Kidney (tissue), 14 donors: ENCODE measurements around the gene GTF2IRD1. TPM values are rescaled to one million over a fixed set of nuclear protein-coding genes. Genes with fewer than 3 reads are reported as not detected.
"Not testable (repeated sequence)": the region's sequence is repeated elsewhere in the genome, so short reads cannot be mapped to it uniquely, and the experiment has no call there.

Experiments used
- DNase-seq, 5 donors: peaks; one replicate each; pipeline ENCODE4 v3.0.0-alpha.2; 2013 to 2020
- FAIRE-seq: peaks from 2 replicates; lab custom pipeline; 2012; peaks lifted over from hg19 to GRCh38; lab: Jason Lieb, UNC
- H3K27ac ChIP-seq, 2 donors: one replicate each; pipeline ENCODE4 v1.7.0; 2013; ENCODE audit warnings: low read depth in 2 of 2, low read length in 2 of 2, inconsistent platforms in 1 of 2
- H3K27me3 ChIP-seq: one replicate; pipeline ENCODE4 v1.7.1; 2013; ENCODE audit warnings: low read length, inconsistent platforms; ENCODE audit not compliant: control insufficient read depth, insufficient read depth
- H3K36me3 ChIP-seq, 3 donors: one replicate each; pipeline versions ENCODE4 v1.7.0 to v1.7.1; 2013; ENCODE audit warnings: low read length in 3 of 3, control low read depth in 1 of 3, inconsistent platforms in 1 of 3; ENCODE audit not compliant: insufficient read depth in 3 of 3, control insufficient read depth in 2 of 3
- H3K4me1 ChIP-seq, 3 donors: one replicate each; pipeline versions ENCODE4 v1.7.0 to v1.7.1; 2013; ENCODE audit warnings: low read length in 3 of 3, inconsistent platforms in 1 of 3, low read depth in 1 of 3; ENCODE audit not compliant: control insufficient read depth in 2 of 3, insufficient read depth in 2 of 3
- H3K4me3 ChIP-seq, 3 donors: one replicate each; pipeline versions ENCODE4 v1.7.0 to v1.8.1; 2013; ENCODE audit warnings: low read length in 3 of 3, control low read depth in 1 of 3, inconsistent platforms in 1 of 3
- H3K9ac ChIP-seq, 3 donors: one replicate each; pipeline versions ENCODE4 v1.7.0 to v1.7.1; 2013; ENCODE audit warnings: low read length in 3 of 3, control low read depth in 1 of 3, inconsistent platforms in 1 of 3
- H3K9me3 ChIP-seq, 3 donors: one replicate each; pipeline versions ENCODE4 v1.7.0 to v1.7.1; 2013; ENCODE audit warnings: low read length in 3 of 3, control low read depth in 1 of 3, inconsistent platforms in 1 of 3; ENCODE audit not compliant: control insufficient read depth in 2 of 3, insufficient read depth in 1 of 3
- intact Hi-C: fragments of 100-400 bp; cut with DNase I; formaldehyde crosslinking; loops from one replicate; pipeline ENCODE4 v1.11.1; 2022
- polyA plus RNA-seq: library from polyadenylated mRNA; stranded (reverse); fragments of 350-450 nt; fragmentation: Illumina TruSeq; extraction: RNeasy Lipid Tissue Mini Kit (QIAGEN cat#74804); gene quantifications from one replicate; pipeline ENCODE4 v1.2.3, GENCODE V29; 2014; ENCODE audit warnings: low read depth, low replicate concordance; ENCODE audit not compliant: insufficient read depth
- total RNA-seq: library from RNA; stranded (reverse); fragmentation: NEBNext Ultra II Directional; extraction: Animal tissue kit (Norgen Biotek cat#: 25700); gene quantifications from one replicate; pipeline ENCODE4 v1.2.1, GENCODE V29; 2021
- TF ChIP-seq, protein P1 (sequence below): IDR thresholded peaks from 3 replicates; pipeline ENCODE4 v1.5.1; 2012; ENCODE audit warnings: mild to moderate bottlenecking, moderate library complexity, borderline replicate concordance; ENCODE audit not compliant: insufficient read depth; ENCODE audit errors: extremely low read depth
- donor health status: control.
- donor health status: control.
- donor health status: control.
- donor health status: control.
- donor health status: control.
- donor health status: DM: yes; HTN: yes; CAD: no.
- donor health status: Normal renal cell carcinoma (clear cell type).

Gene GTF2IRD1
- total and polyA plus RNA-seq, 2 donors from 2014 or later, result 28.2 to 35.8 TPM

DNA sequence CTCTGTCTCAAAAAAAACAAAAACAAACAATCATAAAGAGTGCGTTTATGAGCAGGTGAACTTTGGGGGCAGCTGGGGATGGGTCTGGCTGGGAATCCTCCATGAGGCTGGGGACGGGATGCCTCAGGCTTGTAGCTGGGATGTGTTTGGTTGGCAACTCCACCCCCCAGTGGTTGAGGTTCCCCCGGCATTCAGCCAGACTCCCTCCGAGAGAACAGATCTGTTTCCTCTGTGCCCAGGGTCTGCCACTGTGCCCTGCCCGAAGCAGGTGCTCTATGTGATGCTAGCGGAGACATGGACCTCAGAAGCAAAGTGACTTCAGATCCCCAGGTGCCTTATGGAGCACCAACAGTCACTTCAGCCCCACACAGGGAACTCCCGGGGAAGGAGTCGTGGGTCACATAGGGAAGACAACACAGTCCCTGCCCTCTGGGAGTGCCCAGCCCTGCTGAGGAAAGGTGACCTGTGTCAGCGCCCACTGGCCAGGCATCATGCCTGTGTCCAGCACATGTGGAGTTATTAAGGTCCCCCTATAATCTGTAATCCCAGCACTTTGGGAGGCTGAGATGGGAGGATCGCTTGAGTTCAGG lies 29.3 kb upstream of the GTF2IRD1 start:
- Histone ChIP-seq H3K4me1 (peaks cover 0 to 4% (median 0%) of the 10 kb centered on the region in 3 donors), H3K9ac (no peak overlapping the region), H3K36me3 (no peaks in the 10 kb centered on the region), H3K4me3 (no peak overlapping the region), H3K27ac (no peak overlapping the region), H3K9me3 (no peaks in the 10 kb centered on the region), H3K27me3 (no peaks in the 10 kb centered on the region)
- DNase-seq (peak in 2 of 5 donors; percentile 24 to 52), FAIRE-seq (no peak)
- TF ChIP-seq, protein P1, sequence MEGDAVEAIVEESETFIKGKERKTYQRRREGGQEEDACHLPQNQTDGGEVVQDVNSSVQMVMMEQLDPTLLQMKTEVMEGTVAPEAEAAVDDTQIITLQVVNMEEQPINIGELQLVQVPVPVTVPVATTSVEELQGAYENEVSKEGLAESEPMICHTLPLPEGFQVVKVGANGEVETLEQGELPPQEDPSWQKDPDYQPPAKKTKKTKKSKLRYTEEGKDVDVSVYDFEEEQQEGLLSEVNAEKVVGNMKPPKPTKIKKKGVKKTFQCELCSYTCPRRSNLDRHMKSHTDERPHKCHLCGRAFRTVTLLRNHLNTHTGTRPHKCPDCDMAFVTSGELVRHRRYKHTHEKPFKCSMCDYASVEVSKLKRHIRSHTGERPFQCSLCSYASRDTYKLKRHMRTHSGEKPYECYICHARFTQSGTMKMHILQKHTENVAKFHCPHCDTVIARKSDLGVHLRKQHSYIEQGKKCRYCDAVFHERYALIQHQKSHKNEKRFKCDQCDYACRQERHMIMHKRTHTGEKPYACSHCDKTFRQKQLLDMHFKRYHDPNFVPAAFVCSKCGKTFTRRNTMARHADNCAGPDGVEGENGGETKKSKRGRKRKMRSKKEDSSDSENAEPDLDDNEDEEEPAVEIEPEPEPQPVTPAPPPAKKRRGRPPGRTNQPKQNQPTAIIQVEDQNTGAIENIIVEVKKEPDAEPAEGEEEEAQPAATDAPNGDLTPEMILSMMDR, result no peak
- intact Hi-C loops, result no loop called here

DNA sequence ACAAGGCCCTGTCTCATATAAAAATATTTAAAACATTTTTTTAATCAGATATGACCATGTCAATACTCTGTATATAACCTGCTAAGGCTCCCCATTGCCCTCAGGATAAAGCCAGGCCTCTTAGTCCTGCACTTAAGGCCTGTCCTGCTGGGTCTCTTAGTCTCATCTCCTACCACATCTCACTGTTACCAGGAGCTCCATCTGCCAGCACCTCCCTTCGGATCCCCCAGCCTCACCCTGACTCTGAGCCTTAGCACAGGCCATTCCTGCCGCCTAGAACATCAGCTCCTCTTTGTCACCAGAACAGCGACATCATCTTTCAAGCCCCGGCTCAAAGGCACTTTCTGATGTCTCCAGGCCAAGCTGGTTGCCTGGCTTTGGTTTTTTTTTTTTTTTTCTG lies 25.7 kb upstream of the GTF2IRD1 start:
- Histone ChIP-seq H3K9me3 (no peaks in the 10 kb centered on the region), H3K27ac (no peak overlapping the region), H3K36me3 (no peaks in the 10 kb centered on the region), H3K9ac (no peak overlapping the region), H3K4me3 (no peak overlapping the region), H3K27me3 (no peaks in the 10 kb centered on the region), H3K4me1 (peaks cover 0 to 11% (median 0%) of the 10 kb centered on the region in 3 donors)
- TF ChIP-seq, protein P1, result no peak
- intact Hi-C loops, result no loop called here
- DNase-seq (peak in 3 of 5 donors; percentile 21 to 38 (median 29)), FAIRE-seq (no peak)

DNA sequence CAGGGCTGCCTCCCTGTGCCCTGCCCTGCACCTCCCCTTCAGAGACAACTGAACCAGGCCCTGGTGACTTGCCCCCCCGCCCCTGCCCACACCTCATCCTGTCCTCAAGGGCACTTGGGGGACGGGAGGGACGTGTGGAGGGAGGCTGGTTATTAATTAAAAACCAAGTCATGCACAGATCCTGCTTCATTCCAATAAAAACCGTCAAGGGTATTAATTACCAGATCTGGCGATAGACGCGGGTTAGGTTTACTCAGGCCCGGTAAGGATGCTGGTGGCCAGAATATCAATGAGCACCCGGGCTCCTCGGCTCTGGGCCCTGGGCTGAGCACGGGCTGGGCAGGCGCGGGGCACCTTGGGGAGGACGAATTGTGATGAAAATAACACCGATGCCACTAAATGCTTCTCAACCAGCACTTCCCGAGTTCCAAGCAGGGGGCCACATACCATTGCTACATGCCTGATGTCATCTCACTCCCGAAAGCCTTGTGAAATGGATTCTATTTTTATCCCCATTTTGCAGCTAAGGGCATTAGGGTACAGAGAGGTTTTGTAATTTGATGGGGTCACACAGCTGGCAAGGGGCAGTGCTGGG lies 24.5 kb upstream of the GTF2IRD1 start:
- Histone ChIP-seq H3K4me3 (no peak overlapping the region), H3K9me3 (no peaks in the 10 kb centered on the region), H3K9ac (peak overlapping the region in 1 of 3 donors; percentile 40), H3K27me3 (no peaks in the 10 kb centered on the region), H3K4me1 (peaks cover 0 to 11% (median 0%) of the 10 kb centered on the region in 3 donors), H3K27ac (peak overlapping the region; percentile 67 to 88), H3K36me3 (no peaks in the 10 kb centered on the region)
- TF ChIP-seq, protein P1, result no peak
- no peak for FAIRE-seq
- intact Hi-C loops, result no loop called here
- peak; percentile 84 to 92 (median 88) for DNase-seq

DNA sequence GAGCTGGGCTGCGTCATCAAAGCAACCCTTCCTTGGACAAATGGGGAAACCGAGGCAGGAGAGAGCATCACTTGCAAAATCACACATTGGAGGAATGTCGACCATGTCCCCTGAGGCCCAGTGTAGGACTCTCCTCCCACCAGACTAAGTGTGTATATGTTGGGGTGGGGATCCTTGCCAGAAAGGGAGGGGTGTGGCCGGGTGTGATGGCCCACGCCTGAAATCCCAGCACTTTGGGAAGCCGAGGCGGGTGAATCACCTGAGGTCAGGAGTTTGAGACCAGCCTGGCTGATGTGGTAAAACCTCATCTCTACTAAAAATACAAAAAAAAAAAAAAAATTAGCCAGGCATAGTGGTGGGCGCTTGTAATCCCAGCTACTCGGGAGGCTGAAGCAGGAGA lies 23.3 kb upstream of the GTF2IRD1 start:
- H3K36me3 ChIP-seq, intact Hi-C loops, FAIRE-seq, H3K27me3 ChIP-seq, H3K4me3 ChIP-seq, H3K9me3 ChIP-seq: not testable (repeated sequence)
- peak overlapping the region; percentile 66 to 85 for H3K27ac ChIP-seq
- peaks cover 0 to 14% (median 4%) of the 10 kb centered on the region in 3 donors for H3K4me1 ChIP-seq
- DNase-seq, result peak in 1 of 5 donors; percentile 50
- H3K9ac ChIP-seq, result peak overlapping the region in 1 of 3 donors; percentile 26
